Neuronal stem cell (in vitro differentiated cells): ENCODE measurements around the gene BTBD10.

Experiments
- DNase-seq: peaks from one replicate; pipeline ENCODE4 v3.0.0-alpha.2; 2013; ENCODE audit warnings: low spot score
- H2AFZ ChIP-seq: one replicate; pipeline ENCODE4 v1.6.1; 2013; ENCODE audit warnings: mild to moderate bottlenecking, low read length, inconsistent platforms
- H2AK5ac ChIP-seq: 2 replicates; pipeline ENCODE4 v1.6.1; 2013; ENCODE audit warnings: low read depth, mild to moderate bottlenecking, inconsistent platforms, low read length, moderate library complexity, mixed read lengths
- H2BK120ac ChIP-seq: 2 replicates; pipeline ENCODE4 v1.6.1; 2013; ENCODE audit warnings: low read depth, mild to moderate bottlenecking, inconsistent platforms, low read length, moderate library complexity, mixed read lengths
- H2BK12ac ChIP-seq: one replicate; pipeline ENCODE4 v1.6.1; 2013; ENCODE audit warnings: low read length, inconsistent platforms
- H2BK15ac ChIP-seq: 2 replicates; pipeline ENCODE4 v1.6.1; 2013; ENCODE audit warnings: mild to moderate bottlenecking, low read length, inconsistent platforms, mixed read lengths
- H2BK5ac ChIP-seq: one replicate; pipeline ENCODE4 v1.6.1; 2013; ENCODE audit warnings: inconsistent platforms, mild to moderate bottlenecking, low read length, moderate library complexity
- H3K14ac ChIP-seq: one replicate; pipeline ENCODE4 v1.6.1; 2013; ENCODE audit warnings: low read length, inconsistent platforms
- H3K18ac ChIP-seq: 2 replicates; pipeline ENCODE4 v1.6.1; 2013; ENCODE audit warnings: low read length, inconsistent platforms
- H3K23ac ChIP-seq: 2 replicates; pipeline ENCODE4 v1.6.1; 2013; ENCODE audit warnings: low read depth, mild to moderate bottlenecking, mixed read lengths, low read length, inconsistent platforms; ENCODE audit not compliant: poor library complexity
- H3K27ac ChIP-seq: replicated peaks from 3 replicates; pipeline ENCODE4 v1.5.1; 2013; ENCODE audit warnings: low read length, inconsistent platforms
- H3K27me3 ChIP-seq, 3 experiments: 2 replicates each; pipeline ENCODE4 v1.6.1; 2013; ENCODE audit warnings: low read length in 3 of 3, mild to moderate bottlenecking in 2 of 3, inconsistent platforms in 1 of 3, low read depth in 1 of 3, mixed read lengths in 1 of 3, moderate library complexity in 1 of 3; ENCODE audit not compliant: control insufficient read depth in 3 of 3, insufficient read depth in 3 of 3
- H3K36me3 ChIP-seq, 2 donors: replicated peaks in 1 of 2; 2 replicates each; pipeline ENCODE4 v1.6.1; 2013; ENCODE audit warnings: low read length in 2 of 2; ENCODE audit not compliant: control insufficient read depth in 2 of 2, insufficient read depth in 2 of 2
- H3K4ac ChIP-seq: 2 replicates; pipeline ENCODE4 v1.6.1; 2013; ENCODE audit warnings: inconsistent platforms, mild to moderate bottlenecking, low read length, moderate library complexity
- H3K4me1 ChIP-seq, 2 donors: 1 replicate in 1 of 2; 2 replicates in 1 of 2; pipeline ENCODE4 v1.6.1; 2013; ENCODE audit warnings: low read length in 2 of 2, low read depth in 1 of 2; ENCODE audit not compliant: control insufficient read depth in 2 of 2, insufficient read depth in 1 of 2
- H3K4me2 ChIP-seq: one replicate; pipeline ENCODE4 v1.6.1; 2013; ENCODE audit warnings: mild to moderate bottlenecking, low read length, inconsistent platforms; ENCODE audit not compliant: insufficient read depth, poor library complexity, severe bottlenecking
- H3K4me3 ChIP-seq, 2 donors: 2 replicates each; pipeline ENCODE4 v1.5.1; 2013; ENCODE audit warnings: low read length in 2 of 2, mild to moderate bottlenecking in 2 of 2, inconsistent platforms in 1 of 2, moderate library complexity in 1 of 2
- H3K79me1 ChIP-seq: one replicate; pipeline ENCODE4 v1.6.1; 2013; ENCODE audit warnings: low read depth, mild to moderate bottlenecking, inconsistent platforms, low read length, moderate library complexity
- H3K9ac ChIP-seq: one replicate; pipeline ENCODE4 v1.6.1; 2013; ENCODE audit warnings: mild to moderate bottlenecking, low read depth, low read length, inconsistent platforms; ENCODE audit not compliant: poor library complexity
- H3K9me3 ChIP-seq, 2 donors: replicated peaks in 1 of 2; 2 replicates each; pipeline versions ENCODE3 to v1.6.1; 2013; ENCODE audit warnings: low read length in 2 of 2, mild to moderate bottlenecking in 2 of 2, inconsistent platforms in 1 of 2, low read depth in 1 of 2, mixed read lengths in 1 of 2, moderate library complexity in 1 of 2; ENCODE audit not compliant: control insufficient read depth in 2 of 2, insufficient read depth in 1 of 2
- H4K8ac ChIP-seq: one replicate; pipeline ENCODE4 v1.6.1; 2013; ENCODE audit warnings: low read depth, mild to moderate bottlenecking, inconsistent platforms, low read length, moderate library complexity
- H4K91ac ChIP-seq: one replicate; pipeline ENCODE4 v1.6.1; 2013; ENCODE audit warnings: low read length, low read depth, mild to moderate bottlenecking, inconsistent platforms; ENCODE audit not compliant: poor library complexity
- WGBS, 2 donors: extraction: QIAGEN DNeasy Blood & Tissue Kit; methylation state at CpG; one replicate each; pipeline ENCODE4 v1.1.7; 2013; ENCODE audit warnings: missing lambda C conversion rate in 2 of 2, mixed read lengths in 1 of 2; ENCODE audit not compliant: insufficient read length in 2 of 2, insufficient replicate concordance in 1 of 2; ENCODE audit errors: extremely low coverage in 2 of 2; 5-methylcytosine and 5-hydroxymethylcytosine counted together

Gene BTBD10

DNA sequence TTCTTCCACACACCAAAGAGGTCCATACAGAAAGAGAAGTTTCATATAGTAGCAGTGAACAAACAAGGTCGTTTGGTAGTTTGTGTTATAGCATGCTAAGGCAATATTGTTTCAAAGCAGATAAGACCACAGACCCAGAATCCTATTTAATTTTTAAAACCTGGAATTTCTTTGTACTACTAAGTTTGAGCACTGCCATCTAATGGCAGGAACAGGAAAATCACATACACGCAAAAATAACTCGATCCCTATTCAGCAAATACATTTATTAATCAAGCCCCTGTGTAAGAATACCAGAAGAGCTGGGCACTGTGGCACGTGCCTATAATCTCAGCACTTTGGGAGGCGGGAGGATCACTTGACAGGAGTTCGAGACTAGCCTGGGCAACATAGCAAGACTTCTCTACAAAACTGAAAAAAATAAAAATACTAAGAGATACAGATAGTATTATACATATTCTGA is 2.9 kb upstream of the BTBD10 start:
- H3K9me3 ChIP-seq = peaks cover 0 to 3% of the 10 kb centered on the region in 2 donors
- H4K8ac ChIP-seq = no peak overlapping the region
- no peak overlapping the region for H3K14ac ChIP-seq
- no CpG with 5 or more reads among the region's 6 CpGs for WGBS, 2 donors
- no peak overlapping the region for H4K91ac ChIP-seq
- no peak overlapping the region for H3K4me3 ChIP-seq
- no peak overlapping the region for H2BK5ac ChIP-seq
- no peaks in the 10 kb centered on the region for H3K36me3 ChIP-seq
- H2BK12ac ChIP-seq = no peak overlapping the region
- H3K4ac ChIP-seq = no peak overlapping the region
- no peak overlapping the region for H3K9ac ChIP-seq
- no peak overlapping the region for H3K27ac ChIP-seq
- DNase-seq = peak; percentile 17
- H3K4me2 ChIP-seq = no peak overlapping the region
- no peak overlapping the region for H3K23ac ChIP-seq
- H3K18ac ChIP-seq = no peak overlapping the region
- H2AFZ ChIP-seq = no peak overlapping the region
- peaks cover 0 to 23% (median 0%) of the 10 kb centered on the region in 3 experiments for H3K27me3 ChIP-seq
- H2AK5ac ChIP-seq = no peak overlapping the region
- H3K79me1 ChIP-seq = no peaks in the 10 kb centered on the region
- H3K4me1 ChIP-seq = peaks cover 4 to 7% of the 10 kb centered on the region in 2 donors
- H2BK15ac ChIP-seq = no peak overlapping the region
- H2BK120ac ChIP-seq = no peak overlapping the region

DNA sequence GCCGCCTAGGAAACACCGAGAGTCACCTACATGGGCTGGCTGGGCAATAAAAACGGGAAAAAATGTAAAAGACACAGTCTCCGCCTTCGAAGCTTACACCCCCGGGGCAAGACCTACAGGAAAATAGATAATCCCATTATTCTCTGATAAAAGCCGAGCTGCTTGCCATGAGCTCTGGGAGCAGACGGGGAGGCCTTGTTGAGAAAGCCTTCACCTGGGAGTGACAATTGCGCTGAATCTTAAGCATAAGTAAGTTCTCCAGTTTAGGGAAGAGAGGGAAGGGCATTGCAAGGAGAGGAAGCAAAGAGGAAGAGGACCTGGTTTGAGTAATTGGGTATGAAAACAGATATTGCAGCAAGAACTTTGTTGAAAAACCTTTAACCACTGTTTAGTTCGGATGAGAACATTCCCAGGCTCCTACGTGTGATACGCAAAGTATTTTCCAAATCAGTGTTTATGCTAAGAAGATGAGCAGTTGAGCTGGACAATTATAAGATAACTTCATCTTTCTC is 813 bp upstream of the BTBD10 start:
- H4K8ac ChIP-seq = no peak overlapping the region
- H2BK5ac ChIP-seq = no peak overlapping the region
- peaks cover 4 to 7% of the 10 kb centered on the region in 2 donors for H3K4me1 ChIP-seq
- no peak overlapping the region for H2AK5ac ChIP-seq
- H2BK120ac ChIP-seq = no peak overlapping the region
- DNase-seq = no peak
- H3K9me3 ChIP-seq = no peaks in the 10 kb centered on the region
- no peak overlapping the region for H2BK12ac ChIP-seq
- H4K91ac ChIP-seq = no peak overlapping the region
- H3K18ac ChIP-seq = no peak overlapping the region
- peak overlapping the region; percentile 83 for H3K4me2 ChIP-seq
- no peaks in the 10 kb centered on the region for H3K36me3 ChIP-seq
- H2AFZ ChIP-seq = peak overlapping the region; percentile 100
- H3K14ac ChIP-seq = no peak overlapping the region
- no peak overlapping the region for H2BK15ac ChIP-seq
- H3K23ac ChIP-seq = no peak overlapping the region
- H3K27me3 ChIP-seq = peaks cover 0 to 8% (median 0%) of the 10 kb centered on the region in 3 experiments
- peak overlapping the region; percentile 87 to 99 for H3K4me3 ChIP-seq
- no peak overlapping the region for H3K4ac ChIP-seq
- no peaks in the 10 kb centered on the region for H3K79me1 ChIP-seq
- WGBS, 2 donors = no CpG with 5 or more reads among the region's 12 CpGs
- no peak overlapping the region for H3K27ac ChIP-seq
- no peak overlapping the region for H3K9ac ChIP-seq

DNA sequence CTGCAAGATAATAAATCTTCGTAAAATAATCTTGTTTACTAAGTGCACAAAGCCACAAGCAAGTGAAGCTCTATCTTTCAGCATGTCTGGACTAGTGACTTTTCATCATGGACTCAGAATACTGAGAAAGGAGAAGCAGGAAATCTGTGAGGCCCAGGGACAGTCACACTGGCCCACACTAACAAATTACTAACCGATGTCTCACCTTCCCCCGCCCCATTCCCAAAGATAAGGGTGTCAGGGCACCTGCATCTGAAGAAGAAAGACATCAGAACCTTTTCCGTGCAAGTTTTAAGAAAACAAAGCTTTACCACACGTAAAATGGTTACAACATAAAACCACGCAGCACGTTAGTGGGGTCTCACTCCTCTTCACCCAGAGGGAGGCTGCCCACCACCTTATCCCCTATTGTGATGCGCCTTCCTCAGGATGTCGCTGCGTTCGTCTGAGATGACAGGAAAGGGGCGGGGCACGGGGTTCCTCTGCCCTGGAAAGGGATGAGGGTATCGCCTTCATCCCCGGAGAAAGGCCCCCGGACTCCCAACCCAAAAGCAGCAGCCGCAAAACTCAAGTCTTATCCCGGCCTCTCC is 616 bp downstream of the BTBD10 start:
- Histone ChIP-seq H3K4me1 (peaks cover 4 to 7% of the 10 kb centered on the region in 2 donors), H2BK120ac (no peak overlapping the region), H2BK15ac (no peak overlapping the region), H3K4ac (no peak overlapping the region), H3K27me3 (no peaks in the 10 kb centered on the region), H3K18ac (peak overlapping the region; percentile 93), H4K8ac (no peak overlapping the region), H3K4me2 (peak overlapping the region; percentile 65), H4K91ac (no peak overlapping the region), H3K79me1 (no peaks in the 10 kb centered on the region), H2BK12ac (no peak overlapping the region), H2BK5ac (no peak overlapping the region), H3K9ac (peak overlapping the region; percentile 84), H3K27ac (peak overlapping the region; percentile 83), H3K9me3 (no peaks in the 10 kb centered on the region), H3K14ac (peak overlapping the region; percentile 79), H2AFZ (peak overlapping the region; percentile 100), H3K36me3 (no peaks in the 10 kb centered on the region), H3K4me3 (peak overlapping the region; percentile 87 to 99), H2AK5ac (no peak overlapping the region), H3K23ac (peak overlapping the region; percentile 92)
- no CpG with 5 or more reads among the region's 18 CpGs for WGBS, 2 donors
- peak; percentile 51 for DNase-seq

DNA sequence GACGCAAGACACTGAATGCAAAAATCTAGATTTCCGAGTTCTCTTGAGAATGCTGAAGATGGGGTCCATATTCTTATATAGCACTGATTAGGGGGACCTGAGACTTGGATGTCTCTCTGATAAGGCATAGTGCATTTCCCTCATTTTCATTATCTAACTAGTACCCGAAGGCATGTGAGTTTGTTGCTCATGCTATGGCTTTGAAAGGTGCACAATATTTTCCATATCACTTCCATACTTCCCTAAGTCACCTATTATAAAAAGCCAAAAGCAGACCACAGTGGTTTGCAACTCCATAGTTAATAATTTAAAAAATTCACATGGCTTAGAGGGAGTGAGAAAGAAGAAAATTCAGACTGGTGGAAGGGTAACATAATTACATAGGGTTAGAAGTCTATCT is 1.7 kb downstream of the BTBD10 start:
- Histone ChIP-seq H3K9me3 (no peaks in the 10 kb centered on the region), H3K79me1 (peaks cover 2% of the 10 kb centered on the region), H3K14ac (no peak overlapping the region), H2BK15ac (no peak overlapping the region), H2AFZ (no peak overlapping the region), H3K4ac (no peak overlapping the region), H2BK5ac (no peak overlapping the region), H2BK12ac (no peak overlapping the region), H3K9ac (no peak overlapping the region), H3K27ac (no peak overlapping the region), H3K23ac (no peak overlapping the region), H3K27me3 (no peaks in the 10 kb centered on the region), H2BK120ac (no peak overlapping the region), H3K4me1 (peaks cover 4 to 7% of the 10 kb centered on the region in 2 donors), H3K18ac (no peak overlapping the region), H3K4me3 (no peak overlapping the region), H3K4me2 (no peak overlapping the region), H3K36me3 (no peaks in the 10 kb centered on the region), H4K8ac (no peak overlapping the region), H2AK5ac (no peak overlapping the region), H4K91ac (no peak overlapping the region)
- no CpG with 5 or more reads among the region's 3 CpGs for WGBS, 2 donors
- no peak for DNase-seq
